GM10266 (cell line): ENCODE measurements around the gene PDE11A.

Experiments
- DNase-seq: peaks from one replicate; pipeline ENCODE4 v3.0.0; 2012; ENCODE audit errors: extremely low spot score
- TF ChIP-seq, protein P1 (sequence below): IDR thresholded peaks from 2 replicates; pipeline ENCODE4 v1.5.1; 2012; ENCODE audit warnings: mild to moderate bottlenecking, low read depth; ENCODE audit not compliant: control insufficient read depth, insufficient read depth; ENCODE audit errors: missing control alignments

Gene PDE11A

DNA sequence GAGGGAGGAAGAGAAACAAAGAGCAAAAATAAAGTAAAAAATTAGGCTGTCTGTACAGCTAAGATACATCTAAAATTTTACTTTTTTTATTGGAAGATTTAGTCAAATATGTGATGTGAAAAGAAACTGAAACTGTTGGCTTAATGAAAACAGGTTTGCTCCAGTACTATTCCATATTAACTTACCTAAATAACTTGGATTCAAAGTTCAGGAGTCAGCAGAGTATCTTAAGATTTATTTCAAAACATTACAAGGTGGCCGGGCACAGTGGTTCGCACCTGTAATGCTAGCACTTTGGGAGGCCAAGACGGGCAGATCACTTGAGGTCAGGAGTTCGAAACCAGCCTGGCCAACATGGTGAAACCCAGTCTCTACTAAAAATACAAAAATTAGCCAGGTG lies 197.9 kb downstream of the PDE11A start:
- TF ChIP-seq, protein P1, sequence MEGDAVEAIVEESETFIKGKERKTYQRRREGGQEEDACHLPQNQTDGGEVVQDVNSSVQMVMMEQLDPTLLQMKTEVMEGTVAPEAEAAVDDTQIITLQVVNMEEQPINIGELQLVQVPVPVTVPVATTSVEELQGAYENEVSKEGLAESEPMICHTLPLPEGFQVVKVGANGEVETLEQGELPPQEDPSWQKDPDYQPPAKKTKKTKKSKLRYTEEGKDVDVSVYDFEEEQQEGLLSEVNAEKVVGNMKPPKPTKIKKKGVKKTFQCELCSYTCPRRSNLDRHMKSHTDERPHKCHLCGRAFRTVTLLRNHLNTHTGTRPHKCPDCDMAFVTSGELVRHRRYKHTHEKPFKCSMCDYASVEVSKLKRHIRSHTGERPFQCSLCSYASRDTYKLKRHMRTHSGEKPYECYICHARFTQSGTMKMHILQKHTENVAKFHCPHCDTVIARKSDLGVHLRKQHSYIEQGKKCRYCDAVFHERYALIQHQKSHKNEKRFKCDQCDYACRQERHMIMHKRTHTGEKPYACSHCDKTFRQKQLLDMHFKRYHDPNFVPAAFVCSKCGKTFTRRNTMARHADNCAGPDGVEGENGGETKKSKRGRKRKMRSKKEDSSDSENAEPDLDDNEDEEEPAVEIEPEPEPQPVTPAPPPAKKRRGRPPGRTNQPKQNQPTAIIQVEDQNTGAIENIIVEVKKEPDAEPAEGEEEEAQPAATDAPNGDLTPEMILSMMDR = no peak
- no peak for DNase-seq

DNA sequence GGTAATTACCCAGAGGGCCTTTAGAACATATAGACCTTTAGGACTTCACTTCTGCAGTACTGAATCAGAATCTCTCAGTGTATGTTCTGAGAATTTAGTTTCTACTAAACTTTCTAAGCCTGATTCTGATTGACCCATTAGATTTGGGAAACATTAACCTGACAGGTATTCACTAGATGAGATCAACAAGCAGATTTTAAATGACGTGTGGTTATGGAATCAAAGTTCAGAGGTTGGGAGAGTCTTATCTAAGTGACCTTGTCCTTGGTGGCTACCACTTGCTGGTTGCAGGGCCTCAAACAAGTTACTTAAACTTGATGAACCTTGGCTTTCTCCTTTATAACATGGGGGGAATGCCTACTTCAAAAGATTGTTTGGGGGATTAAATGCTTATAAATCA lies 198.7 kb downstream of the PDE11A start:
- DNase-seq = no peak
- TF ChIP-seq, protein P1 = no peak

DNA sequence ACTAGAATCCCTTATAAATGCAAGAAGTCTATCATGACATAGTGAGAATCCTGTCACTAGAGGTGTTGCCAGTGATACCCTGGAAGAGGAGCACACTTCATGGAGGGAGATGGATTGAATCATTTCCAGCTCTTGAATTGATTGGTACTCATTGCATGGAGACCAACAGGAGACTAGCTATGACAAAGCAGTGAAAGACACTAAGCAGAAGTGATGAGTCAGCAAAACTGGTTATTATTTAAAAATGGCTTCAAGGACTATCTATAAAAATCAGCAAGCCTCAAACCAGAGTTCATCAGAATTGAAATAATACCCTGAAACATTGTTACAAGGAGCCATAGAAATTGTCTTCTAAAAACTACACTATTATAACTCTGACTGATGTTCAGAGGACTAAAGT lies 200.3 kb downstream of the PDE11A start:
- no peak for DNase-seq
- TF ChIP-seq, protein P1 = no peak

DNA sequence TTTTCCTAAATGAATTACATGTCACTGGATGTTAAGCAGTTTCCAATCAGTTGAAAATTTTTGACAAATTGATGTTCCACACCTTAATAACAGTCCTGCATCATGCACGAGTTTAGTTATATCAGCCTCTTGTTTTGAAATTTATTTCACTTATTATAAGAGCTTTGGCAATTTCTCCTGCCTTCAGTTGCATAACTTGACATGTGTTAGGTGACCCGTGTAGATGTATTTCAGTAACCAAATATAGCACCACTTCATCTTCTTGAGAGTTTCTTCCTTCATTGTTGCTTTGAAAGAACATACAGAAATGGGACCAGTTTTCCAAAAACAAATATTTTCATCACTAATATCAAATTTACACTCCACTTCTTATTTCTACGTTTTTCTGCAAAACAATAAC lies 202.7 kb downstream of the PDE11A start:
- no peak for DNase-seq
- TF ChIP-seq, protein P1 = no peak

DNA sequence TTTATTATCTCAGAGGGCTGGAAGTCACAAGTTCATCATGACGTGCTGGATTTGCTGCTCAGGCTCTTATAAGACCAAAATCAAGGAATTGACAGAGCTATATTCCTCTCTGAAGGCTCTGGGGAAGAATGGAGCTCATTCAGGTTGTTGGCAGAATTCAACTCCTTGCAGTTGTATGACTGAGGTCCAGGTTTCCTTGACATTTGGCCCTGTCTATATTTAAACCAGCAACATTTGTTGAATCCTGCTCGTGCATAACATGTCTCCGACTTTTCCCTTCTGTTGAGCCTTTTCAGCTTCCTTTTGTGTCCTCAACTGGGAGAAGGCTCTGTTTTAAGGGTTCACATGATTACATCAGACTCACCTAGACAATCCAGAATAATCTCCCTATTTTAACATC lies 203.4 kb downstream of the PDE11A start:
- TF ChIP-seq, protein P1 = no peak
- no peak for DNase-seq

DNA sequence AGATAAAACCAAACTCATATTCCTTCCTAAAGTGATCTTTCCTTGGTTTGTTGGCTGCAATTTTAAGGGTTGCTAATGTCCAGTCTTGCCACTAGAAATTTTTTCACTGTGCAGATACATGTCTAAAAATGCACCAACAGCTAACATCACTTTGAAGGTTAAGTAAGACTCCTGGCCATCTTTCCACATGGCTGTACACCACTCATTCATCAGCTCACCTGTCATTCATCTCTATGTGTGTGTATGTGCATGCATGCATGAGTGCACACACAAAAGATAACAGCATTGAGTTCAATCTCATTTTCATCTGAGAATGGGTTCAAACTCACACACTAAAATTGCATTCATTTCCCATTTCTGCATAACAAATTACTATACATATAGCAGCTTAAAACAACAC lies 203.8 kb downstream of the PDE11A start:
- TF ChIP-seq, protein P1 = no peak
- no peak for DNase-seq

DNA sequence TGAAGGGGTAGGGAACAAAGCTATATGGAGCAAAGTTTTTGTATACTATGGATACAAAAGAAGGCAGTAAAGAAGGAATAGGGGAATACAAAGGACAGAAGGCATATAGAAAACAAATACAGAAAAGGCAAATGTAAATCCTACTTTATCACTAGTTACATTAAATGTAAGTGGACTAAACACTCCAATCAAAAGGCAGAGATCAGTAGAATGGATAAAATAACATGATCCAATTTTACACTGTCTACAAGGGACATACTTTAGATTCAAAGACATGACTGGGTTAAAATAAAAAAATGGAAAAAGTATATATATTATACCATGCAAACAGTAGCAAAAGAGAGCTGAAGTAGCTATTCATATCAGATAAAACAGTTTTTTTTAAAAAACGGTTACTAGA lies 215.0 kb downstream of the PDE11A start:
- TF ChIP-seq, protein P1 = no peak
- DNase-seq = no peak
